Activated CD4-positive, alpha-beta T cell treated with anti-CD3 and anti-CD28 coated beads for 36 hours (primary cell): Measurements from ENCODE around the gene HSPA12A. TPM values are rescaled to one million over a fixed set of nuclear protein-coding genes. Genes with fewer than 3 reads are reported as not detected.

Experiments
- ATAC-seq: fragments of 200-7000 bp; cut with Tn5 transposase; one replicate; pipeline ENCODE4 v1.10.0; 2021; ENCODE audit warnings: mild to moderate bottlenecking, moderate library complexity
- CTCF ChIA-PET: fragments of 350-600 bp; sonication (Branson Sonifier 250); formaldehyde crosslinking; loops from one replicate; lab custom pipeline; 2021; ENCODE audit warnings: antibody characterized with exemption; lab: Charles Lee
- POLR2A ChIA-PET: fragments of 350-600 bp; sonication (Branson Sonifier 250); formaldehyde crosslinking; loops from one replicate; lab custom pipeline; 2021; ENCODE audit warnings: antibody characterized with exemption, inconsistent platforms; lab: Charles Lee
- DNase-seq: peaks from one replicate; pipeline ENCODE4 v3.0.0-alpha.2; 2020
- H3K27ac Mint-ChIP-seq: one replicate; pipeline ENCODE4 v1.8.0; 2021; ENCODE audit warnings: mixed read lengths
- H3K27me3 Mint-ChIP-seq: one replicate; pipeline ENCODE4 v1.8.0; 2021; ENCODE audit warnings: mixed read lengths
- H3K36me3 Mint-ChIP-seq: one replicate; pipeline ENCODE4 v1.8.0; 2021; ENCODE audit warnings: low read depth, mixed read lengths
- H3K4me1 Mint-ChIP-seq: one replicate; pipeline ENCODE4 v1.8.0; 2021; ENCODE audit warnings: mixed read lengths
- H3K4me3 Mint-ChIP-seq: one replicate; pipeline ENCODE4 v1.8.0; 2021; ENCODE audit warnings: mild to moderate bottlenecking, moderate library complexity, mixed read lengths
- H3K9me3 Mint-ChIP-seq: one replicate; pipeline ENCODE4 v1.8.0; 2021; ENCODE audit warnings: low read depth, mixed read lengths
- intact Hi-C, 2 experiments: fragments of 100-400 bp; cut with DNase I in 1 of 2; cut with micrococcal nuclease in 1 of 2; formaldehyde crosslinking; loops; one replicate each; pipeline versions ENCODE4 v1.14.2 to v1.15.1; 2022 to 2024; cut with DNase I, micrococcal nuclease
- total RNA-seq, 2 experiments: library from RNA; stranded (reverse); gene quantifications; one replicate each; pipeline ENCODE4 v1.2.3, GENCODE V29; 2021

Gene HSPA12A
- total RNA-seq, 2 experiments from 2014 or later: 0.41 to 0.74 TPM

DNA sequence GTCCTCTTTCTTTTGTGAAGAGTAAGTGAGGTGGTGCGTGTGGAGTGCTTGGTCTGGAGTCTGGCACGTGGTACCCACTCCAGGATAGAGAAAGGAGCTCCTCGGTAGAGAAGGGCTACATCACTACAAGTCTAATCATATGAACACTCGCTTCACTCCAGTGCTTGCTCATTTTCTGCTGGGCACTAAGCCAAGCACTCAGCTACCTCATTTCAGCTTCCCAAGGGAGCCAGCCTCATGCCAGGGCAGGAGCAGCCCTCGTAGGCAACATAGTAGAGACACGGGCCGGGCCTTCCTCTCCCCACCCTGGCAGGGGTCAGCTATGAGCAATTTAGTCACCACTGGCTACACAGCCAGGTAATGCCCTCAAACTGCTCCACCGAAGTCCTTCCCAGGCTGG lies 11.4 kb upstream of the HSPA12A start:
- peaks cover 34% of the 10 kb centered on the region for H3K27me3 Mint-ChIP-seq
- ChIA-PET CTCF (no interaction called here), POLR2A (no interaction called here)
- no peak overlapping the region for H3K4me3 Mint-ChIP-seq
- intact Hi-C loops: no loop called here
- no peak overlapping the region for H3K27ac Mint-ChIP-seq
- no peaks in the 10 kb centered on the region for H3K36me3 Mint-ChIP-seq
- DNase-seq: no peak
- ATAC-seq: no peak
- no peaks in the 10 kb centered on the region for H3K4me1 Mint-ChIP-seq
- H3K9me3 Mint-ChIP-seq: no peaks in the 10 kb centered on the region

GRCh38 chr10:116752969-116753665 lies 10.8 kb upstream of the HSPA12A start:
- Mint-ChIP-seq H3K36me3 (no peaks in the 10 kb centered on the region), H3K27ac (no peak overlapping the region), H3K9me3 (peaks cover 2% of the 10 kb centered on the region), H3K4me1 (no peaks in the 10 kb centered on the region), H3K27me3 (peaks cover 38% of the 10 kb centered on the region), H3K4me3 (no peak overlapping the region)
- ATAC-seq (no peak), DNase-seq (no peak)
- CTCF ChIA-PET: no interaction called here
- intact Hi-C loops: no loop called here
- POLR2A ChIA-PET: interaction anchor here (0.5 kb wide), 1 partner anchor 416 kb away, joined by 8 read pairs; no protein-coding TSS in a partner anchor

DNA sequence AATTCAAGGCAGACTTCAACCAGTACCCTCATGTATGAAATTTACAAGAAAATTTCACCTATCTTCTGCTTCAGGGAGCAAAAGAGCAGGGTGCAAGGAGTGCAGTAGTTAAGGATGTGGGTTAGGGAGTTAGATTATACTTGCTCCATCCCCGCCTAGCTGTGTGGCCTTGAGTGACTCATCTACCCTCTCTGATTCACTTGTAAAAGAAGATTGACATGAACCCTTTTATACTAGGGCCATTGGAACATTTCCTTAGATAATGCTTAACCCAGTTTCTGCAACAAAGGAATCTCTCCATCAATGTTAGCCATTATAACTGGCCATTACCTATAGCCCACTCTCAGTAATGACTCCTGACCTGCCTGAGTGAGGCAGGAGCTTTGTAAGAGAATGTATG lies 10.2 kb upstream of the HSPA12A start:
- Mint-ChIP-seq H3K4me1 (no peaks in the 10 kb centered on the region), H3K4me3 (no peak overlapping the region), H3K36me3 (no peaks in the 10 kb centered on the region), H3K27ac (no peak overlapping the region), H3K9me3 (peaks cover 2% of the 10 kb centered on the region), H3K27me3 (peaks cover 39% of the 10 kb centered on the region)
- ChIA-PET CTCF (no interaction called here), POLR2A (interaction anchor here (0.5 kb wide), 1 partner anchor 417 kb away, joined by 8 read pairs; no protein-coding TSS in a partner anchor)
- ATAC-seq (no peak), DNase-seq (no peak)
- intact Hi-C loops: no loop called here

GRCh38 chr10:116748471-116748870 lies 6.1 kb upstream of the HSPA12A start:
- H3K4me3 Mint-ChIP-seq: no peak overlapping the region
- peaks cover 62% of the 10 kb centered on the region for H3K27me3 Mint-ChIP-seq
- intact Hi-C loops: no loop called here
- H3K4me1 Mint-ChIP-seq: no peaks in the 10 kb centered on the region
- H3K36me3 Mint-ChIP-seq: no peaks in the 10 kb centered on the region
- H3K9me3 Mint-ChIP-seq: peaks cover 2% of the 10 kb centered on the region
- no peak overlapping the region for H3K27ac Mint-ChIP-seq
- DNase-seq (no peak), ATAC-seq (no peak)
- ChIA-PET POLR2A (no interaction called here), CTCF (no interaction called here)

DNA sequence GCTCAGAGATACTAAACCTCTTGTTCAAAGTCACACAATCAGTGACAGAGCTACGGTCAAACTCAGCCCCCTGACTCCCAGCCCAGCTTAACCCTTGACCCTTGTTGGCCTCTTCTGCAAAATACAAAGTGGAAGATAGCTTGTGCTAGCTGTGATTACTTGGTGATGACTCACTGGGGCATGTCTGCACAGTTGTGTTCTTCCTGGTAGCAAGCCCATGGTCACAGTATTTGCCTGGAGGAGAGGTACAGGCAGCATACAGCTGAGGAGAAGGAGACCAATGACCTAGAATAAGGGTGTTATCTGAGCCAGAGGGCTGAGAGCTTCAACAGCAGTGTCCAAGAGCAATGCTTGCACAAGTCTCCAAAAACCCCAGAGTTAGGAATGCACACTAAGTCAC lies 5.7 kb upstream of the HSPA12A start:
- H3K27ac Mint-ChIP-seq: no peak overlapping the region
- H3K4me1 Mint-ChIP-seq: peaks cover 4% of the 10 kb centered on the region
- intact Hi-C loops: no loop called here
- peaks cover 2% of the 10 kb centered on the region for H3K9me3 Mint-ChIP-seq
- CTCF ChIA-PET: no interaction called here
- no peaks in the 10 kb centered on the region for H3K36me3 Mint-ChIP-seq
- DNase-seq (no peak), ATAC-seq (no peak)
- POLR2A ChIA-PET: no interaction called here
- no peak overlapping the region for H3K4me3 Mint-ChIP-seq
- peaks cover 64% of the 10 kb centered on the region for H3K27me3 Mint-ChIP-seq

DNA sequence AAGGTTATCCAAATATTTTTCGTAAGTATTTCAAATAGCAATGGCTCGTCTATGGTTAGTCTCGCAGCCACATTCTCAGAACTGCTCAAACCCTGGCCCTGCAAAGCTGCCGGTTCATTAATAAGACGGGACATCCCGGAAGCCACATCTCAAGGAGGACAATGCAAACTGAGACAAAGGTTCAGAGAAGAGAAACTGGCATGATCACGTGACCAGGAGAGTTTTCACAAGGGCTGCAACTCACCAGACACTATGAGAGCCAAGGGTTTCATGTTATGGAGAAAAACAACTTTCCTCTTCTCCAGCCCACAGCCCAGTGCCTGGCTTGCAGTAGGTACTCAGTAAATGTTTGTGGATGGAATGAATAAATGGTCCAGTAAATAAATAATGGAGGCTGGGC lies 5.0 kb upstream of the HSPA12A start:
- Mint-ChIP-seq H3K4me3 (no peak overlapping the region), H3K4me1 (peaks cover 4% of the 10 kb centered on the region), H3K9me3 (peaks cover 2% of the 10 kb centered on the region), H3K27me3 (peaks cover 63% of the 10 kb centered on the region), H3K36me3 (no peaks in the 10 kb centered on the region), H3K27ac (no peak overlapping the region)
- ChIA-PET CTCF (no interaction called here), POLR2A (no interaction called here)
- no peak for DNase-seq
- intact Hi-C loops: no loop called here
- ATAC-seq: no peak

DNA sequence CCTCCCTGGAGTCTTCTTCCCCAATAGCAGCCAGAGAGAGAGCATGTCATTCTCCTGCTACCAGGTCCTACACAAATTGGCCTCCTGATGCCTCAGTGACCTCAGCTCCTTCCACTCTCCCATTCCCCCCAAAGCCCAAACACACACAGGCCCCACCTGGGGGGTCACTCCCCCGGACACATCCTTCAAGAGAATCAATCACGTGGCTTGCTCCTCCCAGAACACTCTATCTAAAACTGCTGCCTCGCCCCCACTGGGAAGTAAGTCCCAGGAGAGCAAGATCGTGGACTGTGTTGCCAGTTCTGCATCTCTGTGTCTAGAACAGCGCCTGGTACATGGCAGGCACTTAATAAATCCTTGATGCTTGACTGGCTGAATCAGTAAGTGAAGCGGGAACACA lies 2.5 kb upstream of the HSPA12A start:
- Mint-ChIP-seq H3K27ac (no peak overlapping the region), H3K4me3 (no peak overlapping the region), H3K27me3 (peaks cover 60% of the 10 kb centered on the region), H3K4me1 (peaks cover 4% of the 10 kb centered on the region), H3K9me3 (peaks cover 2% of the 10 kb centered on the region), H3K36me3 (no peaks in the 10 kb centered on the region)
- ATAC-seq (no peak), DNase-seq (no peak)
- intact Hi-C loops: loop anchor here in 1 of 2 experiments (5.0 kb wide), 2 partner anchors 432 to 1808 kb away; partner anchors contain the start of gene TRUB1
- POLR2A ChIA-PET: no interaction called here
- CTCF ChIA-PET: interaction anchor here (1.7 kb wide), 1 partner anchor 43 kb away, joined by 5 read pairs; no protein-coding TSS in a partner anchor

DNA sequence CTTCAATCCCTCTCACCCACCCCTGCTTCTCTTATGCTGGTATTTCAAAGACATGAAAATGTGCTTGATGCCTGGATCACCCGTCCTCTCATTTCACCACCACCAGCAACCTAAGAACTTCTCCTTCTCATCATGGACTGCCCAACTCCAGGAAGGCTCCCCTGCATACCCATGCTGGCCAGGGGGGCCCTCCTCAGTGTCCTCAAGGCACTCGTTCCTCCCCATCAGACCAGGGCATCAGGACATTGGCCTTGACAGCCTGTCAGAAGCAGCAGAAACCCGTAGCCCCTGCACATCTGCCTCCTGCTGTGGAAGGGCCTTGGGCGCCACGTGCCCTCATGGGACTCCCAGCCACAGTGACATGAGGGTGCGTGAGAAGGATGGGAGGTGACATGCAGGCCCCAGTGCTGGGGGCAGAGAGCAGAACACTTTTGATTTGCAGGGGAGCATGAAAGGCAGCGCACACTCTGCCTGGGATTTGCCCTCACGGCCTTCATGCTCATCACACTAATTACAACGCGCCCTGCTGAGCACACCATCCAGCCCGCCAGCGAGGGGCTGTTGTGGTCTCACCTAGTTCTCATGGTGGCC lies 1.9 kb upstream of the HSPA12A start:
- intact Hi-C loops: loop anchor here in 1 of 2 experiments (5.0 kb wide), 2 partner anchors 433 to 1807 kb away; partner anchors contain the start of gene TRUB1
- CTCF ChIA-PET: interaction anchor here (0.9 kb wide), 1 partner anchor 43 kb away, joined by 5 read pairs; no protein-coding TSS in a partner anchor
- peaks cover 4% of the 10 kb centered on the region for H3K4me1 Mint-ChIP-seq

GRCh38 chr10:116743266-116744064 lies 1.1 kb upstream of the HSPA12A start:
- CTCF ChIA-PET: interaction anchor here (0.7 to 0.9 kb wide), 2 partner anchors 44 to 54 kb away, joined by 3 to 5 read pairs; no protein-coding TSS in a partner anchor
- no peak for ATAC-seq

More for the DNA sequence above, 1.9 kb upstream of the HSPA12A start:
- Mint-ChIP-seq H3K27me3 (peaks cover 60% of the 10 kb centered on the region), H3K27ac (no peak overlapping the region), H3K9me3 (peaks cover 2% of the 10 kb centered on the region), H3K4me3 (no peak overlapping the region), H3K36me3 (no peaks in the 10 kb centered on the region)
- POLR2A ChIA-PET: no interaction called here
- ATAC-seq (no peak), DNase-seq (no peak)

DNA sequence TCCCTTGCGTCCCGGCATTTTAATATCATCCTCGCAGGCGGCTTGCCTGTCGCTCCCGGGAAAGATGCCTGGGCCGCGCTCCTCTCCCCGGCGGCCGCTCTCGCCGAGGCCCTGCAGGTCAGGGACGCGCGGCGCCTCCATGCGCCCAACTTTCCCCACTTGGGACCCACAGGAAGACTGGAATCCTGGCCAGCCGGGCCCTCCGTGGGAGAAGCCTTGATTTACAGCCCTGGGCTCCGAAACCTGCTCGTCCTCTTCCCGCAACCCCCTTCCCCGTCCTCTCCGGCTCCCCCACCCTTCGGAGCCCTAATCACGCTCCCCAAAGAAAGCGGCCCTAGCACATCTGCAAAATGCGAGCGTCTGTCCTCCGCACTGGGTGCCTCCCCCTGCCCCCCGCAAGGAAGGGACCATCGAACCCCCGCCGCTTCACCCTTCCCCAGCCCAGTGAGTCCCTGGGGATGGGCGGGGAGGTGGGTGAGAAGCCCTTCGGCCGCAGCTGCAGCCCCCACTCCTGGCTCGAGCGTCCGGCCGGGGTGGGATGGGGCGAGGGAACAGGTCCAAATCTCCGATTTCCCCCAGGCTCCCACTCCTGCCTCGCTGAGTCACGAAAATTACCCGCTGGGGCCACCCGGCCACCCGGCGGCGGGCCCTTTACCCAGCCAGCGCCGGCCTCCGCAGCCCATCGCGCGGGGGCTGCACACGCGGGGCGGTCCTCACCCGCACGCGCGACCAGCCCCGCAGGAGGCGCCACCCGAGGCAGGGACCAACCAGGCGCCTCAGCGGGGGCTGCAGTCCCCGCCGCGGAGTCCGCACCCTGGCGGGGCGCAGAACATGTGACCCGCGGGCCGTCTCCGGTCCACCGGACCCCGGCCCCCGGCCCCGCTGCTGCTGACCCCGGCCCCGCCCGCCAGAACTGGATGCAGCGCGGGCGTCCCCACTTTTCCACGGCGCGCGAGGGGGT lies 695 bp downstream of the HSPA12A start:
- peaks cover 56% of the 10 kb centered on the region for H3K27me3 Mint-ChIP-seq
- peaks cover 3% of the 10 kb centered on the region for H3K9me3 Mint-ChIP-seq
- intact Hi-C loops: loop anchor here in 1 of 2 experiments (1.0 to 5.0 kb wide), 3 partner anchors 47 to 1804 kb away; partner anchors contain the start of gene TRUB1
- H3K36me3 Mint-ChIP-seq: no peaks in the 10 kb centered on the region
- DNase-seq (no peak), ATAC-seq (no peak)
- CTCF ChIA-PET: no interaction called here
- POLR2A ChIA-PET: no interaction called here
- peaks cover 4% of the 10 kb centered on the region for H3K4me1 Mint-ChIP-seq
- H3K4me3 Mint-ChIP-seq: no peak overlapping the region
- no peak overlapping the region for H3K27ac Mint-ChIP-seq

More at GRCh38 chr10:116743266-116744064, 1.1 kb upstream of the HSPA12A start:
- Mint-ChIP-seq H3K9me3 (peaks cover 2% of the 10 kb centered on the region), H3K4me1 (peaks cover 4% of the 10 kb centered on the region), H3K27ac (no peak overlapping the region), H3K4me3 (peak overlapping the region; percentile 43), H3K36me3 (no peaks in the 10 kb centered on the region), H3K27me3 (peaks cover 58% of the 10 kb centered on the region)
- DNase-seq: peak; percentile 36
- POLR2A ChIA-PET: no interaction called here
- intact Hi-C loops: loop anchor here in 1 of 2 experiments (5.0 kb wide), 2 partner anchors 434 to 1806 kb away; partner anchors contain the start of gene TRUB1
